ENCODE data around the gene ZNF135.

Gene ZNF135

GRCh38 chr19:58096884-58097283, 37.8 kb downstream of the ZNF135 start:
- DNase-seq = no peak

- DNase-seq = no peak
Measured at GRCh38 chr19:58097349-58097748, 38.3 kb downstream of the ZNF135 start.

GRCh38 chr19:58097781-58098681, 38.9 kb downstream of the ZNF135 start, which contains the start of gene ZSCAN18:
ZSCAN18 (minus strand) TSS chr19:58098231; CDS start chr19:58090267, 7,964 bp downstream.
- DNase-seq = peak; percentile 86 to 89

GRCh38 chr19:58098682-58098998, 39.6 kb downstream of the ZNF135 start:
- DNase-seq = no peak

- DNase-seq = no peak
Measured at GRCh38 chr19:58107778-58108545, 48.9 kb downstream of the ZNF135 start.

- DNase-seq = no peak
Measured at GRCh38 chr19:58108546-58108817, 49.4 kb downstream of the ZNF135 start.

- DNase-seq = peak in 1 of 2 experiments; percentile 70
Measured at GRCh38 chr19:58117841-58118575, 58.9 kb downstream of the ZNF135 start.

- DNase-seq = no peak
Measured at GRCh38 chr19:58118979-58119733, 60.1 kb downstream of the ZNF135 start.
